ENCODE results near the gene LRP1B.

DNA sequence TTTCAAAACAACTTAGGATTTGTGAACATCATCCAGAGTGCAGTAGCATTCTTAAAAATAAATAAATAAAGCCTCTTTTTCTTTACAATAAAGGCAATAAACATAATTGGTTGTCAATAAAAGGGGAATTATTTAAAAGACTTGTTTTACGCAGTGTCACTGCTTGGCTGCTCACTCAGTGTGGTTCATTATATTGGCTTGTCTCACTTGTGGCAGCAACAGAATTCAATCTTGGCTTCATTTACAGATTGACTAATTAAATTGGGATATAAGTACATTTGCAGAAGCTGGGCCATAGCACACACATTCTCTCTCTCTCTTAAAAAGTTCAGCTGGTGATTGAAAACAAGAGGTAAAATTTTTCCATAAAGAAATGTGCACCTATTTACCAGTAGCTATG, 1027.6 kb downstream of the LRP1B start:
- TF ChIP-seq, protein P1, sequence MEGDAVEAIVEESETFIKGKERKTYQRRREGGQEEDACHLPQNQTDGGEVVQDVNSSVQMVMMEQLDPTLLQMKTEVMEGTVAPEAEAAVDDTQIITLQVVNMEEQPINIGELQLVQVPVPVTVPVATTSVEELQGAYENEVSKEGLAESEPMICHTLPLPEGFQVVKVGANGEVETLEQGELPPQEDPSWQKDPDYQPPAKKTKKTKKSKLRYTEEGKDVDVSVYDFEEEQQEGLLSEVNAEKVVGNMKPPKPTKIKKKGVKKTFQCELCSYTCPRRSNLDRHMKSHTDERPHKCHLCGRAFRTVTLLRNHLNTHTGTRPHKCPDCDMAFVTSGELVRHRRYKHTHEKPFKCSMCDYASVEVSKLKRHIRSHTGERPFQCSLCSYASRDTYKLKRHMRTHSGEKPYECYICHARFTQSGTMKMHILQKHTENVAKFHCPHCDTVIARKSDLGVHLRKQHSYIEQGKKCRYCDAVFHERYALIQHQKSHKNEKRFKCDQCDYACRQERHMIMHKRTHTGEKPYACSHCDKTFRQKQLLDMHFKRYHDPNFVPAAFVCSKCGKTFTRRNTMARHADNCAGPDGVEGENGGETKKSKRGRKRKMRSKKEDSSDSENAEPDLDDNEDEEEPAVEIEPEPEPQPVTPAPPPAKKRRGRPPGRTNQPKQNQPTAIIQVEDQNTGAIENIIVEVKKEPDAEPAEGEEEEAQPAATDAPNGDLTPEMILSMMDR (conservative IDR thresholded peaks at IDR 0.05 in 1 of 2, IDR thresholded peaks at IDR 0.05 in 1 of 2; ENCODE audit: extremely low read depth in 1 of 2, insufficient read depth in 1 of 2, low read depth in 1 of 2, low read length in 2 of 2) = no peak
- TF ChIP-seq EZH2 (IDR thresholded peaks at IDR 0.05; ENCODE audit: borderline replicate concordance, low read length) = no peak
